ENCODE measurements around the gene ATP5F1D. TPM values are rescaled to one million over a fixed set of nuclear protein-coding genes. Genes with fewer than 3 reads are reported as not detected.
A peak's percentile ranks its signal among the peaks of the same experiment; 100 is the strongest.

Gene ATP5F1D
- total RNA-seq, 1 experiment from 2014 or later, result 102 TPM

DNA sequence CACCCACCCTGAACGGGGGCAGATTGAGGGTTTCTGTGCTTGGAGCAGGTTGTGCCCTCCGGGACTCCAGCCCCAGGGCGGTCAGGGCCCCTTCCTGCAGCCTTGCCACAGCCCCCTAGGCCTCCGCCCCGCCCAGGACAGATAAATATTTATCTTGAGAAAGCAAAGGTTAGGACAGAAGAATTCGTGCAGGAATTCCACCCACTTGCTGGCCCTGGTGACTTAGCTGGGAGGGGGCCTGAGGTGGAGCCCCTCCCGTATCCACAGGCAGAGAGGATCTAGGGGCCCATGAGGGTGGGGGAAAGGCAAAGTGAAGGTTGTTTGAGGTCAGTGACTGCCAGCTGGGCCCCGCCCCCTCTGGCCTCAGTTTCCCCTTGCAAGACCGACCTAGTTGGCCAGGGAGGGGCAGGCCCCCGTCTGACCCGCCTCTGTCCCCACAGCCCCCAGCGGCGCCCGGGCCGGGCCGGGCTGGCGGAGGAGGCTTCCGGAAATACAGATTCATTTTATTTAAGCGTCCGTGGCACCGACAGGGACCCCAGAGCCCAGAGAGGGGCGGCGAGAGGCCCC, 12.0 kb downstream of the ATP5F1D start:
- Histone ChIP-seq H2AFZ (ENCODE audit: low read length) (no peak overlapping the region), H3K4me1 (ENCODE audit: insufficient read depth, low read length) (peaks cover 14% of the 10 kb centered on the region), H3K4me3 (ENCODE audit: low read length) (peak overlapping the region; percentile 86), H3K9me3 (ENCODE audit: low read length) (no peaks in the 10 kb centered on the region), H4K20me1 (ENCODE audit: low read length) (peaks cover 8% of the 10 kb centered on the region), H3K4me2 (ENCODE audit: low read length) (peak overlapping the region; percentile 97), H3K27ac (ENCODE audit: low read length) (peak overlapping the region; percentile 94), H3K79me2 (ENCODE audit: low read length) (peaks cover 56% of the 10 kb centered on the region), H3K27me3 (ENCODE audit: low read length) (no peaks in the 10 kb centered on the region), H3K36me3 (ENCODE audit: low read depth, low read length) (peaks cover 45% of the 10 kb centered on the region), H3K9ac (ENCODE audit: low read length) (peak overlapping the region; percentile 86), H3K9me2 (replicated peaks; ENCODE audit: low read length) (no peaks in the 10 kb centered on the region), H3F3A (ENCODE audit: low read length, unreplicated experiment) (peaks cover 5% of the 10 kb centered on the region)
- intact Hi-C loops (cut with micrococcal nuclease), result no loop called here
- POLR2A ChIA-PET (ENCODE audit: unreplicated experiment), result interaction anchor here (0.5 to 1.9 kb wide), 3 partner anchors 11 to 805 kb away, joined by 4 to 29 read pairs (median 14); partner anchors contain the start of gene CIRBP
- DNase-seq (peak; percentile 56), ATAC-seq (peak; percentile 2)
- CTCF ChIA-PET, result interaction anchor here (1.0 to 1.7 kb wide), 2 partner anchors 10 to 13 kb away, joined by 3 to 13 read pairs; no protein-coding TSS in a partner anchor
- no TSS peak for BruUV-seq (replicated peaks)
- TF ChIP-seq, protein P1, sequence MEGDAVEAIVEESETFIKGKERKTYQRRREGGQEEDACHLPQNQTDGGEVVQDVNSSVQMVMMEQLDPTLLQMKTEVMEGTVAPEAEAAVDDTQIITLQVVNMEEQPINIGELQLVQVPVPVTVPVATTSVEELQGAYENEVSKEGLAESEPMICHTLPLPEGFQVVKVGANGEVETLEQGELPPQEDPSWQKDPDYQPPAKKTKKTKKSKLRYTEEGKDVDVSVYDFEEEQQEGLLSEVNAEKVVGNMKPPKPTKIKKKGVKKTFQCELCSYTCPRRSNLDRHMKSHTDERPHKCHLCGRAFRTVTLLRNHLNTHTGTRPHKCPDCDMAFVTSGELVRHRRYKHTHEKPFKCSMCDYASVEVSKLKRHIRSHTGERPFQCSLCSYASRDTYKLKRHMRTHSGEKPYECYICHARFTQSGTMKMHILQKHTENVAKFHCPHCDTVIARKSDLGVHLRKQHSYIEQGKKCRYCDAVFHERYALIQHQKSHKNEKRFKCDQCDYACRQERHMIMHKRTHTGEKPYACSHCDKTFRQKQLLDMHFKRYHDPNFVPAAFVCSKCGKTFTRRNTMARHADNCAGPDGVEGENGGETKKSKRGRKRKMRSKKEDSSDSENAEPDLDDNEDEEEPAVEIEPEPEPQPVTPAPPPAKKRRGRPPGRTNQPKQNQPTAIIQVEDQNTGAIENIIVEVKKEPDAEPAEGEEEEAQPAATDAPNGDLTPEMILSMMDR (conservative IDR thresholded peaks at IDR 0.05; ENCODE audit: low read depth, low read length), result no peak
- TF ChIP-seq EZH2 (IDR thresholded peaks at IDR 0.05; ENCODE audit: low read length, unreplicated experiment), result no peak
- TF ChIP-seq EZH2phosphoT487 (IDR thresholded peaks at IDR 0.05; ENCODE audit: borderline replicate concordance, low read length), result no peak

DNA sequence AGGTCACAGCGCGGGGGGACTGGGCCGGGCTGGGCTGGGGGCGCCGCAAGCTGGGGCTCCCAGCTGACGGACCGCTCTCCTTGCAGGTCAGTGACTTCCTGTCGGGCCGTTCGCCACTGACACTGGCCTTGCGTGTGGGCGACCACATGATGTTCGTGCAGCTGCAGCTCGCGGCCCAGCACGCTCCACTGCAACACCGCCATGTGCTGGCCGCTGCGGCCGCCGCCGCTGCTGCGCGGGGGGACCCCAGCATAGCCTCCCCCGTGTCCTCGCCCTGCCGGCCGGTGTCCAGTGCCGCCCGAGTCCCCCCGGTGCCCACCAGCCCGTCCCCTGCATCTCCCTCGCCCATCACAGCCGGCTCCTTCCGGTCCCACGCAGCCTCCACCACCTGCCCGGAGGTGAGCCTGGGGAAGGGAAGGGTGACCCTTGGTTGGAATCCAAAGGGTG, 12.6 kb downstream of the ATP5F1D start:
- Histone ChIP-seq H4K20me1 (ENCODE audit: low read length) (peaks cover 8% of the 10 kb centered on the region), H3K36me3 (ENCODE audit: low read depth, low read length) (peaks cover 45% of the 10 kb centered on the region), H3K4me3 (ENCODE audit: low read length) (no peak overlapping the region), H3K27ac (ENCODE audit: low read length) (peak overlapping the region; percentile 94), H3K4me2 (ENCODE audit: low read length) (0 out of 2 replicates have a peak overlapping the region, but pooled peaks have one; percentile 97), H3F3A (ENCODE audit: low read length, unreplicated experiment) (peaks cover 9% of the 10 kb centered on the region), H2AFZ (ENCODE audit: low read length) (no peak overlapping the region), H3K9ac (ENCODE audit: low read length) (no peak overlapping the region), H3K9me2 (replicated peaks; ENCODE audit: low read length) (no peaks in the 10 kb centered on the region), H3K27me3 (ENCODE audit: low read length) (no peaks in the 10 kb centered on the region), H3K4me1 (ENCODE audit: insufficient read depth, low read length) (peaks cover 18% of the 10 kb centered on the region), H3K79me2 (ENCODE audit: low read length) (peaks cover 56% of the 10 kb centered on the region), H3K9me3 (ENCODE audit: low read length) (no peaks in the 10 kb centered on the region)
- intact Hi-C loops (cut with micrococcal nuclease), result no loop called here
- DNase-seq (no peak), ATAC-seq (no peak)
- CTCF ChIA-PET, result interaction anchor here (1.7 kb wide), 1 partner anchor 12 kb away, joined by 13 read pairs; no protein-coding TSS in a partner anchor
- no TSS peak for BruUV-seq (replicated peaks)
- no peak for TF ChIP-seq EZH2phosphoT487 (IDR thresholded peaks at IDR 0.05; ENCODE audit: borderline replicate concordance, low read length)
- TF ChIP-seq, protein P1 (conservative IDR thresholded peaks at IDR 0.05; ENCODE audit: low read depth, low read length), result no peak
- no peak for TF ChIP-seq EZH2 (IDR thresholded peaks at IDR 0.05; ENCODE audit: low read length, unreplicated experiment)
- POLR2A ChIA-PET (ENCODE audit: unreplicated experiment), result interaction anchor here (1.9 kb wide), 1 partner anchor 15 kb away, joined by 29 read pairs; the partner anchor contains the start of gene CIRBP

All from PC-3 (cell line).